Stimulated activated CD4-positive, alpha-beta T cell treated with anti-CD3 and anti-CD28 coated beads, Interleukin-4, amount 100 ng/mL, for 48 hours (primary cell): ENCODE data around the gene ZBTB46.

Experiments
- DNase-seq, 2 donors: peaks; one replicate each; pipeline ENCODE4 v3.0.0-alpha.2; 2020; ENCODE audit warnings: low read depth in 2 of 2

ZBTB46 gene

GRCh38 chr20:63767886-63768285 is 63.2 kb downstream of the ZBTB46 start:
- DNase-seq, result no peak

GRCh38 chr20:63767456-63767855 is 63.6 kb downstream of the ZBTB46 start:
- no peak for DNase-seq

GRCh38 chr20:63766695-63767426 is 64.2 kb downstream of the ZBTB46 start:
- no peak for DNase-seq

- DNase-seq, result no peak
Measured at GRCh38 chr20:63765902-63766301, 65.2 kb downstream of the ZBTB46 start.

GRCh38 chr20:63765082-63765873 is 65.8 kb downstream of the ZBTB46 start:
- no peak for DNase-seq

GRCh38 chr20:63759377-63759901 is 71.6 kb downstream of the ZBTB46 start:
- no peak for DNase-seq

GRCh38 chr20:63758152-63758551 is 72.9 kb downstream of the ZBTB46 start:
- no peak for DNase-seq

GRCh38 chr20:63756648-63756991 is 74.4 kb downstream of the ZBTB46 start:
- no peak for DNase-seq

- DNase-seq, result no peak
Measured at GRCh38 chr20:63755933-63756647, 75.0 kb downstream of the ZBTB46 start.

GRCh38 chr20:63754008-63754407 is 77.1 kb downstream of the ZBTB46 start:
- no peak for DNase-seq

GRCh38 chr20:63753381-63753780 is 77.7 kb downstream of the ZBTB46 start:
- DNase-seq, result no peak

- DNase-seq, result no peak
Measured at GRCh38 chr20:63752411-63753101, 78.5 kb downstream of the ZBTB46 start.

- no peak for DNase-seq
Measured at GRCh38 chr20:63751471-63752271, 79.4 kb downstream of the ZBTB46 start.

- peak in 1 of 2 donors; percentile 40 for DNase-seq
Measured at GRCh38 chr20:63750807-63751470, 80.1 kb downstream of the ZBTB46 start.

GRCh38 chr20:63749597-63750508 is 81.2 kb downstream of the ZBTB46 start:
- no peak for DNase-seq

GRCh38 chr20:63748934-63749270 is 82.2 kb downstream of the ZBTB46 start:
- no peak for DNase-seq

- DNase-seq, result no peak
Measured at GRCh38 chr20:63748070-63748933, 82.8 kb downstream of the ZBTB46 start.

- DNase-seq, result no peak
Measured at GRCh38 chr20:63747622-63748069, 83.4 kb downstream of the ZBTB46 start.
